ENCODE measurements around the gene CCDC172. TPM values are rescaled to one million over a fixed set of nuclear protein-coding genes. Genes with fewer than 3 reads are reported as not detected.
"Not testable (repeated sequence)": the region's sequence is repeated elsewhere in the genome, so short reads cannot be mapped to it uniquely, and the experiment has no call there.

Gene CCDC172
- total RNA-seq, 1 donor from 2014 or later = not detected

DNA sequence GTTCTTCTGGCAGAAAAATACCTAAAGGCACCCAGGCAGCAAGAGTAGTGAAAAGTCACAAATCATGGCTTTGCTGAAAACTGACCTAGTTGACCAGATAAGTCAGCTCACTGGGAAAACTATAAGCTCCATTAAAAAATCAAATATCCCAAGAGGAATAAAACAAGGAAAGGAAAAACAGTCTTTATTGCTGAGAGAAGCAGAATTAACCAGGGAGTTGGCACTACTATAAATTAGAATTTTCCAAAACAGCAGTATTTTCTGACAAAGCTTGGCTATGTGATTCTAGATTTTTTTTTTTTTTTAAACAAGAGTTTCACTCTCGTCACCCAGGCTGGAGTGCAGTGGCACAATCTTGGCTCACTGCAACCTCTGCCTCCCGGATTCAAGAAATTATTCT is 12.6 kb downstream of the CCDC172 start:
- DNase-seq = no peak

DNA sequence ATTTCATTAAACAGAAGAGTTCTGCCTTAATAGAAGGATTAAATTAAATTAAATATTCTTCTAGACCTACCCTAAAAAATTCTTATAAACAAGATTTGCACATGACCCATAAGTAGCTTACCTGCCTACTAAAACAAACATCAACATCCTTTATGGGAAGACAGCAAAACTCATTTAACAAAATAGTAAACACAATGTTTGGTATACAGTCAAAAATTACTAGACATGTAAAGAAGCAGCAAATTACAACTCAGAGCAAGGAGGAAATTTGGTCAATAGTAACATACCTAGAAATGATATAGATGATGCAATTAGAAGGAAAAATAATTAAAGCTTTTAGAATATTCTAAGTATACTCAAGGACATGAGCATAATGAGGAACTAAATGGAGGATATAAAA is 27.9 kb downstream of the CCDC172 start:
- no peak for DNase-seq

DNA sequence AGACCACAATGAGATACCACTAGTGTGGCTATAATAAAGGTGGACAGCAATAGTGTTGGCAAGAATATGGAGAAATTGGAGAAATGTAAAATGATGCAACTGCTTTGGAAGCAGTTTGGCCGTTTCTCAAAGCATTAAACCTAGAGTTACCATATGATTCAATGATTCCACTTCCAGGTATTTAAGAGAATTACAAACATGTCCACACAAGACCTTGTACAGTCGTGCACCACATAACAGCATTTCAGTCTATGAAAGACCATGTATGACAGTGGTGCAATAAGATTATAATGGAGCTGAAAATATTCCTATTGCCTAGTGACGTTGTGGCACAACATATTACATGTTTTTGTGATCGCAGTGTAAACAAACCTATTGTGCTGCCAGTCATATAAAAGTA is 29.6 kb downstream of the CCDC172 start:
- no peak for DNase-seq

DNA sequence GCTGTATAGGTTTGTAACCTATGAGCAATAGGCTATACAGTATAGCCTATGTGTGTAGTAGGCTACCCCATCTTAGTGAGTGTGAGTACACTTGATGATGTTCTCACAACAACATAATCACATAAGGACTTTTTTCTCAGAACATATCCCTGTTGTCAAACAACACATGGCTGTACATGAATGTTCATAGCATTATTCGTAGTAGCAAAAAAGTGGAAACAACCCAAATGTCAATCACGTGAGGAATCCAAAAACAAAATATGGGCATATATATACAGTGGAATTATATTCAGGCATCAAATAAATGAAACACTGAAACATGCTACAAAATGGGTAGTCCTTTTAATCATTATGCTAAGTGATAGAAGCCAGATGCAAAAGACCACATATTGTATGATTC is 31.1 kb downstream of the CCDC172 start:
- DNase-seq = no peak

DNA sequence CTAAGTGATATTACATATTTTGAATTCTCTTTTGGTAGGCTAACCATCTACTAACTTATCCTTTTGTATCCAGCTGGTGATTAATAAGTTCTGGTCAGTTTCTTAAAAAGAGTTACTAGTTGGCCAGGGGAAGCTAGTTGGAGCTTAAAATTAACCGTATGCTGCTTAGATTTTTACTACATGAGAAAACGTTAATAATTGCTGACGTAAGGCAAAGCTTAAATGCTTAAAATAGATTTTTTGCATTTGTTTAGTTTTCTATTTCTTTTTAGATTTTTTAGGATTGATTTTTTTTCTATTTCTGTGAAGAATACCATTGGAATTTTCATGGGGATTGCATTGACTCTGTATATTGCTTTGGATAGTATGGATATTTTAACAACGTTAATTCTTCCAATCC is 32.6 kb downstream of the CCDC172 start:
- no peak for DNase-seq

DNA sequence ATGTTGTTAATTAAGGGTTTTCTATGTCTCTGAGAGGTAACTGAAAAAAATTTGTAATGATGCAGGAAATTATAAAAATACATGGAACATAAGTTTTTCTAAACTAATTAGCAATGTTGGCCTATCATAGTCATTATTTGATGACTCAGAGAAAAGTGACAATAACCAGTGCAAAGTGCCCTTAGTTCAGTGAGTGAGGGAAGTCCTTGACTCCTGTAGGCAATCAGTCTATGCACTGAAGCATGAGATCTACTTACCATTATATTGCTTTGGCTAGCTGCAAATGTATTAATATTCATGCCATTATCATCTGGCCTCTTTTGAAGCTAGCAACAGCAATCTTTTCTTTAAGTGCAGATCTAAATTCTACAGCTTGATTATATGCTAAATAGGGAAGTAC is 40.6 kb downstream of the CCDC172 start:
- no peak for DNase-seq

DNA sequence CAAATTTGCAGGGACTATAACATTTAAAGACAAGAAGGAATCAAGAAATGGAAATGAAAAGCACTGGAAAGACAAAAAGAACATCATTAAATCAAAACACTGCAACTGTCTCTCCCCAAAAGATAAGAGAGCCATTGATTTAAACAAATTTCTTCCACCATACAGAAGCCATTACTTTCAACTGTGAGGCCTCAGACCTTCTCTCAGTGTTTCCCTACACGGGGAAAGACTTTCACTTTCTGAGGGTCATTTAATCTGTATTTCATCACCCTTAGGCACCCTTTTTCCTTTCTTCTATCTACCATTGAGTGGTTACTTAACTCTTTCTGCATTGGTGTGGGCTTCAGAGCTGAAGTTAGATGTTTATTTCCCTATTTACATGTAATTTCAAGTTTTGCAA is 47.5 kb downstream of the CCDC172 start:
- no peak for DNase-seq

DNA sequence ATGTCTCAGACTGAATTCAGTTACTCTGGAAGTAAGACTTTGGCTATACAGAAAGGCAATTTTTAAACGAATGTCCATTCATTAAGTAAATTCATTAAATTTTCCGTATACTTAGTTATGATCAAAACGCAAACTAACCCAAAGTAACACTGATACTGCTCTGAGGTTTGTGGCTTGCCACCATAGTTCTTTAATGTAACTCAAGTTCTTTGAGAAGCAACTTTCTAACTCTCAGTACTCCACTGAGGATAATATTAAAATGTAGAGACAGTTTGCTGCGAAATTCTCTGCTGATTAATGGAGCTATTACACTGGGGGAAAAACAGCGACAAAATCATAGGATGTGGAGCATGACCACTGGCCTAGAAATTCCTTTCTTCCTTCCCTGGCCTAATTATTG is 58.0 kb downstream of the CCDC172 start:
- no peak for DNase-seq

DNA sequence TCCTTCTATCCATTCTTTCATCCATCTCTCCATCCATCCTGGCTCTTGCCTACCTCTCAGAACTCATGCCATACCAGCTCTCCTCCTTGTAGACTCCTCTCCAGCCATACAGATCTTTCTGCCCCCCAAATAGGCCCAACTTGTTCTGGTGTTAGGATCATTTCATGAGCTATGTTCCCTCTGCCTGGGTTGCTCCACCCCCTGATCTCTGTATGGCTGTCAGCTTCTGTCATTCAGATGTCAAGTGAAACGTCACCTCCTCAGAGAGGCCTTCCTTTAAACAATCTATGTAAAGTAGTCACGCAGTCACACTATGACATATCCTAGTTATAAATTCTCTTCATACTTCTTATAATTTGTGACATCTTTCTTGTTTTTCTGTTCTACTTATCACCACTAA is 61.1 kb downstream of the CCDC172 start:
- DNase-seq = no peak

DNA sequence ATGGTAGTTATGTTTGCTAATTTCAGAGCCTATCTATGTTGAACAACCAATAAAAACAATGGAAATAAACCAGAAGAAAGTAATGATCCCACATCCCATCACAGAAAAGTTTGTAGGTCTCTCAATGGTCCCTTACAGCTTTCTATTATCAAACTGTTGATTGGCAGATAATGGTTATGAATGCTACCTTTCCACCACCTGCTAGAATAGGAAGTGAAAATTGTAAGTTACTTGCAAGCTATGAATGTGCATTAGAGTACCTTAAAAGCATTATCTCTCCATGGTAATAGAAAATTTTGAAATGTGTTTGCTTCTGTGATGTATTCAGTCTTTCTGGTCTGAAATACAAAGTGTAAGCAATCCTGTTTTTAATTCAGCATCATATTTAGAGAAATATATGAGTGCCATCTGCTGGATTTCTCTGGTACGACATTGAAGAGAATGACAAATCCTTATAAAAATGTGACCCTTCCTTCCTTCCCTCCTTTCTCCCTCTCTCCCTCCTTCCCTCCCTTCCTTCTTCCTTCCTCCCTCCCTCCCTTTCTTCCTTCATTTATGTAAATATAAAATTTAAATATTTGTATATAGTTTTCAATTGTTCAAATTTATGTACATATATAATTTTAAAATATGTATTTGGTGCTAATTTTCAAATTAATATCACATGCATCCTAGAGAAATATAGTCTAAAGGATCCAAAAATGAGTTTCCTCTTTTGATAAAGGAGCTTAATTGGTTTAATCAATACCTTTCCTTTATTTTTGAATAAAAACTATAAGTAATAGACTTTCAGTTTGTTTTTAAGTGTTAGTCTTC is 62.0 kb downstream of the CCDC172 start:
- peak; percentile 35 for DNase-seq

DNA sequence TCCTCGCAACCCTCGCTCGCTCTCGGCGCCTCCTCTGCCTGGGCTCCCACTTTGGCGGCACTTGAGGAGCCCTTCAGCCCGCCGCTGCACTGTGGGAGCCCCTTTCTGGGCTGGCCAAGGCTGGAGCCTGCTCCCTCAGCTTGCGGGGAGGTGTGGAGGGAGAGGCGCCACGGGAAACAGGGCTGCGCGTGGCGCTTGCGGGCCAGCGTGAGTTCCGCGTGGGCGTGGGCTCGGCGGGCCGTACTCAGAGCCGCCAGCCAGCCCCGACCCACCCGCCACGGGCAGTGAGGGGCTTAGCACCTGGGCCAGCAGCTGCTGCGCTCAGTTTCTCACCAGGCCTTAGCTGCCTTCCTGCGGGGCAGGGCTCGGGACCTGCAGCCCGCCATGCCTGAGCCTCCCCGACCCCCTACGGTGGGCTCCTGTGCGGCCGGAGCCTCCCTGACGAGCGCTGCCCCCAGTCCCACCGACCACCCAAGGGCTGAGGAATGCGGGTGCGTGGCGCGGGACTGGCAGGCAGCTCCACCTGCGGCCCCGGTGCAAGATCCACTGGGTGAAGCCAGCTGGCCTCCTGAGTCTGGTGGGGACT is 69.1 kb downstream of the CCDC172 start:
- not testable (repeated sequence) for DNase-seq

DNA sequence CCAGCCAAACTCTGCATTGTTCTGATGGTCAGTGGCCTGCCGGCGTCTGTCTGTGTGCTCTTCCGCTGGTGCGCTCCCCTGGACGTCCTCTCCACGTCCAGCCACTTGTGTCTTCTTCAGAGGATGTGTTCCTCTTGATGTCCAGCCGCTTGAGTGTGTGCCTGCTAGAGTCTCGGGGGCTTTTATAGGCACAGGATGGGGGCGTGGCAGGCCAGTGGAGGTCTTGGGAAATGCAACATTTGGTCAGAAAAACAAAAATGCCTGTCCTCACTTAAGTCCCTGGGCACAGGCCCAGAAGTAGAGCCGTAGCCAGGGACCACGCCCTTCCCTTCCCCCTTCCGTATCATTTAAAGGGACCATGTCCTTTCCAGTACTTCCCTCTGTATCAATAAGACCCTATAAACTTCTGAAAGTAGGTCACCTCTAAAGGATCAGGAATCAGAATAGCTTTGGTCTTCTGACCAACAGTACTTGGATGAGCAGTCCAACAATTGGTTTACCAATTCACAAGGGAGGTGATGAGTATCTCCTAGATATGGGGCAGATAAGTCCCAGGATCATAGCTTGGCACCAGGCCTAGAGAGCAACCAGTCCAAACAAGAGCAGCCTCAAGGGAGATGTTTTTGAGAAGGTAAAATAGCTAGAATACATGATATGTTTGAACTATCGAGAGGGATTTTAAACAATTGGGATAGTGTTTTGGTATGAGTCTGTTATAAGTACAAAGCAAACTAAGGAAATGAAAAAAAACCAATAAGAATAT is 71.2 kb downstream of the CCDC172 start:
- DNase-seq = no peak

DNA sequence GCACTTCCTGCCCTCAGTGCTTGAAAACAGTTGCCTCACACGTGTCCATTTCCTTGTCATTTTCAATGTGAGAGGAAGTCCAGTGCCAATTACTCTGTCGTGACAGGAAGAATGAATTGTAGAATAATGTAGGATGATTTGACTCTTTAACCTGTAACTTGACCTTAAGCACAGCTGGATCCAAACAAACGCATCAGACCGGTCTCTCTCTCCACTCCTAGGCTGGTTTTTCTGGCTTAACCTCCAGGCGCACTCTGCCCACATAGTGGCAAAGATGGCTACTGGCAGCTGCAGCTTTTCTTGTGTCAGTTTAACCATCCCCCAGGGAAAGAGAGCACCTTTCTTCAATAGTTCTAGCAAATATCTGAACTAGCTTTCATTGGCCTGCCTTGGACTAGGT is 74.0 kb downstream of the CCDC172 start:
- no peak for DNase-seq

DNA sequence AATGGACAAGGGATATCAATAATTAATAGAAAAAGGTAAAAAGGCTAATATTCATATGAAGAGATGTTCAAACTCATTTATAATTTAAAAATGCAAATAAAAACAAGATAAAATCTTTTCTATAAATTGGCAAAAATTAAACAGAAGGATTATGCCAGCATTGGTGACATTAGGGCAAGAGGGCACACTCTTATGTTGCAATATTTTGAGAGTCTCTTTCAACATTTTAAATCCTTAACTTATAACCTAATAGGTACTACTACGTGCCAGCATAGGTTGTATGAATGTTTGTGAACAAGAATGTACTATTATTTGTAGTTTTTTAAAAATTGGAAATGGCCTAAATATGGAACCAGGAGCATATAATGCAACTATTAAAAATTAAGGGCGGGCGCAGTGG is 78.6 kb downstream of the CCDC172 start:
- DNase-seq = no peak

DNA sequence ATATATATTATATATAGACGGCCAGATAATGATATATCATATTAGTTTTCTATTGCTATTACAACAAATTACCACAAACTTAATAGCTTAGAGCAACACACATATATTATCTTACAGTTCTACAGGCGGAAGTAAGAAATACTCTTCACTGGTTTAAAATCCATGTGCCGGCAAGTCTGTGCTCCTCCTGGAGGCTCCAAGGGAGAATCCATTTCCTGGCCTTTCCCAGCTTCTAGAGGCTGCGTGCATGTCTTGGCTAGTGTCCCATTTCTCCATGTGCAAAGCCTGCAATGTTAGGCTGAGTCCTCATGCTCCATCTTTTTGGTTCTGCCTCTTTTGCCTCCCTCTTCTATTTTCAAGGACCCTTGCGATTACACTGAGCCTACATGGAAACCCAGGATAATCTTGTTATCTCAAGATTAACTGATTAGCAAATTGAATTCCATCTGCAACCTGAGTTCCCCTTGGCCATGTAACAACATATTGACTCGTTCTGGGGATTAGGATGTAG is 79.5 kb downstream of the CCDC172 start:
- no peak for DNase-seq

DNA sequence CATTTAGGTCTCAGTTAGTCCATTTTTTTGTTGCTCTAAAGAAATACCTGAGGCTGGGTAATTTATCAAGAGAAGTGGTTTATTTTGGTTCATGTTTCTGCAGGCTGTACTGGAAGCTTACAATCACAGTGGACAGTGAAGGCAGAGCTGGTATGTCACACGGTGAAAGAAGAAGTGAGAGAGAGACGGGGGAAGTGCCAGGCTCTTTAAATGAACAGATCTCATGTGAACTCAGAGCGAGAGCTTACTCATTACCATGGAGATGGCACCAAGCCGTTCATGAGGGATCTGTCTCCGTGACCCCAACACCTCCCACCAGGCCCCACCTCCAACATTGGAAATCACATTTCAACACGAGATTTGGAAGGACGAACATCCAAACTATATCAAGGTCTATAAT is 84.5 kb downstream of the CCDC172 start:
- DNase-seq = no peak

DNA sequence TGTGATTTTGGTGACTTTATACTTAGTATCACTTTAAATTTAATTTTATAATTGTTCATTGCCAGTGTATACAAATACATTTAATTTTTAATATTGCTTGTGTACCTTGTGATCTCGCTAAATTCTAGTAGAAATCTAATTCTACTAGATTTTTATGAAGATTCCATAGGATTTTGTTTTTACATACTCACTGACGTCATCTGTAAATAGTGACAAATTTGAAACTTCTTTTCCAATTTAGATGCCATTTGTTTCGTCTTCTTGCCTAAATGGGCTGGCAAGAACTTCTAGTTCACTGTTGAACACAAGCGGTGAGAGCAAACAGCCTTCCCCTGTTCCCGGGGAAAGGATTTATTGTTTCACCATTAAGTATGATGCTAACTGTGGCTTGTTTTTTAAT is 86.1 kb downstream of the CCDC172 start:
- DNase-seq = no peak

DNA sequence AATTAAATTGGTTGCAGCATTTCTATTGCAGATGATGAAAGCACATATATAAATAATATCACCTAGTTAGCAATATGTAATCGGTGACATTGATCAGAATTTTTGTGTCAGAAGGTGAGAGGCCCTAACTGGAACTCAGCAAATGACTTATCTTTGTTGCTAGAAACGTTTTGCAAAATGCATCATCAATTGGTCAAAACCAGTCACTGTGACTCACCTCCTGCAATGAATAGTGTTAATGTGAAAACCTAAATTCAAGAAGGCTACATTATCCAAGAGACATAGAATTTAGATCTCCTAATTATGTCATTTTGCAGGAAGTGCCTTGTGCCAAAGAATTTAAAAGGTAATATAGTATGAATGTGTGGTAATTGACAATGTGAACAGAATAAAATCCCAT is 93.6 kb downstream of the CCDC172 start:
- DNase-seq = no peak

DNA sequence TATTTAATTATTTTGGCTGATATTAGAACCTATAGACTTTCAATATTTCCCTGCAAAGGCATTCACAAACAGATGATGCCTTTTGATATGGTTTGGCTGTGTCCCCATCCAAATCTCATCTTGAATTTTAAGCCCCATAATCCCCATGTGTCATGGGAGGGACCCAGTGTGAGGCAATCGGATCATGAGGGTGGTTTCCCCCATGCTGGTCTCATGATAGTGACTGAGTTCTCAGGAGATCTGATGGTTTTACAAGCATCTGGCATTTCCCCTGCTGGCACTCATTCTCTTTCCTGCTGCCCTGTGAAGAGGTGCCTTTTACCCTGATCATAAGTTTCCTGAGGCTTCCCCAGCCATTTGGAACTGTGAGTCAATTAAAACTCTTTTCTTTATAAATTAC is 94.1 kb downstream of the CCDC172 start:
- no peak for DNase-seq

DNA sequence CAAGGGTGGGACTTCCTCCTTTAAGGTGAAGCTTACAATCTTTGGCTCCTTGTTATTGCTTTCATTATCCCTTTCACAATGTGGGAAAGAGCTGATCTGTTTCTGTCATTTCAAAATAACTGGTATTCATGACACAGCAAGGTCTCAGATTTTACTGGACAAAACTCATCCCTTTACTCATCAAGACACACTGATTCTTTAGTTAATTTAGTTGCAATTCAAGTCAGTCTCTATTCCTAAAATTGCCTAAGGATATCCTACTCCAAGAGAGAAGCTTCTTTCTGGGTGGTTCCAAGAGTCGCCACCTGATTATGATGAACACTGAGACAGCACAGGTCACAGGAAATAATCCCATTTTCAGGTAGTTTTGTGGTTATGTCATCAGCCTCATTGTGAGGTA is 97.6 kb downstream of the CCDC172 start:
- DNase-seq = no peak

DNA sequence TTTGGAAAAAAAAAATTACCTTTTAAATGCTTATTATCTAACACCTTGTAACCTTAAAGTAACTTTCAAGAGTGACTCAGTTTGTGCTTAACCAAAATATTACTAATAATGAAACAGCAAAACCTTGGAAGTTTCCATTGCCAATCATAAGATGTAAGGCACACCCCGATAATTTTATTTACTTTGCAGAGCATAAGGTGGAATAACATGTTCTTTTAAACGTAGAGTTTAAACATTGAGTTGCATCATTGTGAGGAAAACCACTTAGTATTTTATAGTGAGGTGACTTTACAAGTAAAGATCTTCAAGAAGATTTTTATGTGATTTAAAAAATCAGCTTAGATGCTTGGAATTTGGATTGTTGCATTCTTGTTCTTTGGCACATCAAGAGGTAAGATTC is 103.4 kb downstream of the CCDC172 start, which contains the start of gene PNLIPRP3:
TSS of gene PNLIPRP3 (plus strand) at position 177 of the 400 bp plus-strand sequence. CDS start at position 343, 166 bp downstream.
- no peak for DNase-seq

DNA sequence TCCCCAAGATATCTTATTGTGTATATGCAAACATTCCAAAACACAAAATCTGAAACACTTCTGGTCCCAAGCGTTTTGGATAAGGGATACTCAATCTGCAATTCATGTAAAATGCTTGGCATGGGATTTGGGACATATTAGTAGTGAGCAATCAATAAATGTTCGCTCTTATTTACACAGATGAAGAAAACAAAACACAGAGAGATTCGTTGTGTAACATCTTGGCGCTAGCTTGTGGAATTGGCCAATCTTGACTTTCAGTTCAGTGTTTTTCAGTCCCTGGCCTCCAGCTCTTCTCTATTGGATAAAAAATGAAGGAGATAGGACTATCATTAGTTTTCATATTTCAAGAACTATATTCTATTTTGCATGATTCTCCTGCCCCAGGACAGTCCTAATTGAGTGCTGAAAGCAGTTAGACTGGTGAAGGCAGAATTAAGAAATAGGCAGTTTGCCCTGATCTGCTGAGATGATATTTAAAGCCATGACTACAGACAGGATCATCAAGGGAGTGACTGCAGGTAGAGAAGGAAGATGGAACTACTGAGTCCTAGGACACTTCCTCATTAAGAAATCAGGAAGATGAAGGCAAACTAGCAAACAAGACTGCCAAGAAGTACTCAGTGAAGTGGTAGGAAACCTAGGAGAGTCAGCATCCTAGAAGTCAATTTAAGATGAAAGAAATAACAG is 105.2 kb downstream of the CCDC172 start:
- DNase-seq = peak; percentile 10
